ENCODE results near the gene GALNT18.

The GALNT18 gene

GRCh38 chr11:11620173-11620920 lies 1.5 kb downstream of the GALNT18 start (continued):
- TF ChIP-seq ZBTB11 (tag by site-specific recombination; conservative IDR thresholded peaks at IDR 0.05; ENCODE audit: low read depth) (0 out of 2 replicates have a peak, but pooled peaks have one; percentile 18), TCF7L2 (IDR thresholded peaks at IDR 0.05; ENCODE audit: borderline replicate concordance, low read depth, low read length) (no peak), ZSCAN4 (tag by site-specific recombination; IDR thresholded peaks at IDR 0.05) (peak; percentile 74; the same call in 1 of the 2 replicates), PRDM2 (tag by site-specific recombination; IDR thresholded peaks at IDR 0.05; ENCODE audit: borderline replicate concordance) (no peak), ZNF223 (tag by site-specific recombination; IDR thresholded peaks at IDR 0.05) (no peak), ZNF239 (tag by site-specific recombination; IDR thresholded peaks at IDR 0.05) (no peak), KLF17 (tag by site-specific recombination; IDR thresholded peaks at IDR 0.05) (no peak), KLF8 (tag by site-specific recombination; IDR thresholded peaks at IDR 0.05) (0 out of 2 replicates have a peak, but pooled peaks have one; percentile 11), GLIS1 (tag by site-specific recombination; IDR thresholded peaks at IDR 0.05) (peak; percentile 89), ZBTB20 (tag by site-specific recombination; IDR thresholded peaks at IDR 0.05) (peak; percentile 67; the same call in 1 of the 2 replicates), ZBTB8A (tag by site-specific recombination; IDR thresholded peaks at IDR 0.05) (peak; percentile 61), GLIS2 (tag by site-specific recombination; IDR thresholded peaks at IDR 0.05) (peak; percentile 80), ZNF600 (tag by site-specific recombination; IDR thresholded peaks at IDR 0.05) (peak; percentile 84), ZNF426 (tag by site-specific recombination; IDR thresholded peaks at IDR 0.05) (no peak), ZNF701 (tag by site-specific recombination; IDR thresholded peaks at IDR 0.05) (no peak), ZIC2 (tag by site-specific recombination; IDR thresholded peaks at IDR 0.05) (peak; percentile 11; the same call in 1 of the 2 replicates), ZNF776 (tag by site-specific recombination; IDR thresholded peaks at IDR 0.05; ENCODE audit: borderline replicate concordance) (no peak), SP2 (tag by site-specific recombination; IDR thresholded peaks at IDR 0.05) (peak; percentile 45)
